Right kidney (tissue), 1 donor: ENCODE measurements around the gene ZIC1.

Experiments
- DNase-seq: peaks from one replicate; pipeline ENCODE4 v3.0.0-alpha.2; 2016

Gene ZIC1

DNA sequence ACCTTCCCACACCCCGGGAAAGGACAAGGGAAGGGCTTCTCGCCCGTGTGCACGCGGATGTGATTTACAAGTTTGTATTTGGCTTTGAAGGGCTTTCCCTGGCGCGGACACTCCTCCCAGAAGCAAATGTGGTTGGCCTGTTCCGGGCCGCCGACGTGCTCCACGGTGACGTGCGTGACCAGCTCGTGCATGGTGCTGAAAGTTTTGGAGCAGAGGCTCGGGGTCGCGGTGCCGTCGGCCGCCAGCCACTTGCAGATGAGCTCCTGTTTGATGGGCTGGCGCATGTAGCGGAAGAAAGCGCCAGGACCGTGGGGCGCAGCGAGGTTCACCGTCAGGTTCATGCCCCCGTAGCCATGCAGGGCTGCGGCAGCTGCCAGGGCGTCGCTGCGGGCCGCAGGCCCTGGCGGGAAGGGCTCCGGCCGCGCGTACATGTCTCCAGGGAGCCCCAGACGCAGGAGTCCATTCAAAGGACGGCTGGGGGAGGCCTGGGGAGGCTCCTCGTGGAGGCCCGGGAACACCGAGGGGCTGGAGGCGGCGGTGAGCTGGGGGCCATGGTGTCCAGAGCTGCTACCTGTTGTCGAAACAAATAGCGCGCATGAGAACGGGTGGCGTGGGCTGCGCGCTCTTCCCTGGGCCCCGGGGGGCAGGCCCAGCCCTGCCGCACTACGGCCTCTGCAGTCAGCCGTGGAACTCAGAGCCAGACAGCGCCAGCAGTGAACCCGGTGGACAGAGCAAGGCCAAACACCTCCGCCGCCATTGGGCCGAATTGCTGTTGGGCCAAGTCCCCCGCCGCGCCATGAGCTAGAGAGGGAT is 13.1 kb upstream of the ZIC1 start:
- peak; percentile 47 for DNase-seq

DNA sequence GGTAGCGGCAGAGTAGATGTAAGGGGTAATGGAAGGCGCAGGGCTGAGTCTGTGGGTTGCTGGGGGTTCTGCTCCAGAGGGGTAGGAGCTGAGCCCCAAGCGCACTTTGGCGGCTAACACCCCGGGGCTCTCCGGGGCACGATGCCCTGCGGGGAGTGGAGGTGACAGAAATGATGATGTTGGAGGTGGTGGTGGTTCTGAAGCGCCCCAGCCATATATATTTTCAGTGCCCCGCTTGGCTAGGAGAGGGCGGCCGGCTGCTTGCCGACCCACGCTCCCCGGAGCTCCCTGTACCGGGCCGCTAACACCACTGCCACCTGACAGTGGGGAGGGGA is 12.5 kb upstream of the ZIC1 start:
- peak; percentile 32 for DNase-seq

DNA sequence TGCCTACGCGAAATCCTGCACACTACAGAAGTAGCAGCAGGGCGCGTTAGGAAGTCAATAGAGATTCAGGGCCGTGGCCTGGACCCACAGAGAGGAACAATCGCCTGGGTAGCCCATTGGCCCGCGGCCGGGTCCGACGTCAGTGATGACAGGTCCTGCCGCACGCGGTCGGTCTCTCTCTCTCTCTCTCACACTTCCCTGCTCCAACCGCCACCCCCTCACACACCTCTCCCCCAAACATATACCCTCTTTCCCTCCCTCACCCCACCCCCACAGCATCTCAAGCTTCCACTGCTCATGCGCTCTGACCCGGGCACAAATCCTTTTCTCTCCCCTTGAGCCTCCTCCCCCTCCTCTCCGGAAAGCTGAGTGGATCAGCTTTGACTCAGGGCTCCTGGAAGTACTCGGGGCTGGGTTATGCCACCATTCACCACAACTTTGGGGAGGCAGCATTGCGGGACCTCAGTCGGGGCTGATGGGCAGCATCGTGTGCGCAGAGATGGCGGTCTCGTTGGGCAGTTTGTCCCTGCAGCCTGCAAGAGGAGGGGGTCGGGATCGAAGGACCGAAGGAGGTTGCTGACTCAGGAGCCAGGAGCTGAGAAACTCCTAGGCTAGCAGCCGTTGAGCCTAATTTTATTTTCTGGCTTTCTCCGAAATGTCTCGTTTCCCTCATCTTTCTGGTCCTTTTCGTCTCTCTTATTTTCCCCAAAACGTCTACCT is 11.8 kb upstream of the ZIC1 start:
- DNase-seq = peak; percentile 6

DNA sequence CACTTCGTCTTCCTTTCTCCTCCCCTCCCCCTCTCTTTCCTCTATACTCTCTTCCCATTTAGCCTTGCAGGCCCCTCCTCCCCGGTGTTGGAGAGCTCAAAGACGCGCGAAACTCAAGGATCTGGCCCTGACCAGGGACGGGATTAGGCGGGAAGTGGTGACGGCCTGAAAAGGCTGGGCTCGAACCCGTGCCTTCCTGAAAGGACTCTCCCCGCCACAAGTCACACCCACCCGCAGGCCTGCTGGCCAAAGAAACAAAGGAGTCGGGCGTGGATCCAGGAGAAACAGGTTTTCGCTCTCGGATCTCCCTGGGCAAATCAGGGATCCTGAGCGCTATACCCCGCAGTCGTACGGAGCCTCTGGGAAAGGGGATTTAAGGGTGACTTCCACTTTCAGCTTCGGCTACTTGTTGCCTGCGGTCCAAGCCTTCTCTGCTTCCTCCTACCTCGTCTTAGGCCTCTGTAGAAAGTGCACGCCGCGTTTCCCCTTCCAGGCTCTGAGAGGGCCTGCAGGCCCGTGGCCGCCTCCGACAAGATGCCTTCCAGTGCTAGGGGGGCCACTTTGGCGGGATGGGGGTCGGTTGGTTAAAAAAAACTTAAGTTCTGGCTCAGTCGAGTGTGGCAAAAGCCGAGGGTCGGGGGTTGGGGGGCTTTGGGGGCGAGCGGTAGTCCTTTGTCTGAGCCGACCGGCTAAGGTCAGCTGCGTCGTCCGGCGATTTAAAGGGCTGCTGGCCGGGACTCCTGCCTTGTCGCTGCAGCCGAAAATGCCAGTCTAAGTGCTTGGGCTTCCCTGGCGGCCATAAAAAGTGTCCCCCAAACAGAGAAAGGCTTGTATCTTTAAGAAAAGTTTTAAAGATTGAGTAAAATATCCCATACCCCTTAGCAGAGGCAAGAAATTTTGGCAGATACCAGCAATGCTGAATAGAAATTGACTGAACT is 11.0 kb upstream of the ZIC1 start:
- no peak for DNase-seq

DNA sequence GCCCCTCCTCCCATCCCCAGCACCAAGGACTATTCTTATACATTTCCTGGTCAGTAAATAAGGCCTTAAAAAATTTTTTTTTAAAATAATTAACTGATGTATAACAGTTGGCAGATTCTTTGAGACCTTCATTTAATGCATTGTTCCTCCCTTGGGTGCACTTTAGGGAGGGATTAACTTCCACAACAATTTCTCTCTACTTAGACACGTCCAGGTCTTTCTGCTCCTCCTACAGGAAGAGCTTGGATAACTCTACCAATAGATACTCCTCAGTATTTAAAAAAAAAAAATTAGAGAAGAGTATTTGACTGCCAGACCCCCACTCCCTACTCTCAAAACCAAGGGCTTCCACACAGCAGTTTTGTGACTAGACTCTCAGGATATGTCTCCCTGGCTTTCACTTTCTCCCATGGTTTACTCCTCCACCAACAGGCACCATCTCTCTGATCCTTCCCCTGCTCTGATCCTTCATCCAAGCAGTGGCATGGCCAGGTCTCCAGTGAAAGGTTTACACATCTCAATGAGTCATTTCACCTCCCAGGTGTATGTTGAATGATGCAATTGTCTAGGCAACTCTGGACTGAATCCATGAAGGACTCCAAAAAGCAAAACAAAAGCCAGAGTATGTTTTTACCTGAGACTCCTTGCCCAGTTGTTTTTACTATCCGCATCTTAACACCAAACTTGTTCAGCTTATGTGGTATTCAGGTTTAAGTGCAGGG is 10.2 kb upstream of the ZIC1 start:
- peak; percentile 0 for DNase-seq

DNA sequence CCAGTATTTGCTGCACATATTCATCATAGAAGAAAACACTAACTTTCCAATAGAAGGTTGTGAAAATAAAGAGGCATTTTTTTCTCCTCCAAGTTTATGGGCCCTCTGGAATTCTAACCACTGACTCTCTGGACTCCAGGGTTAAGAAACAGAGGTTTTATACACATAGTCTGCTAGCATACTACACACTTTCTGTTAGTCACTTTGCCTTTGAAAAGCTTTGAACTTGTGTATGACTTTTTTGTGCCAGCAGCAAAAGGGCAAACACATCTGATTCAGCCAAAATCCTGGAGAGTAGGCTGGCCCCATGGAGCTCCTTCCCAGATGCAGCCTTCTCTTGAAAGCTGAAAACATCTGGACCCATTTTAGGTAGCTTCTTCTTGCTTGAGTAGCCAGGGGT is 9.1 kb upstream of the ZIC1 start:
- no peak for DNase-seq

DNA sequence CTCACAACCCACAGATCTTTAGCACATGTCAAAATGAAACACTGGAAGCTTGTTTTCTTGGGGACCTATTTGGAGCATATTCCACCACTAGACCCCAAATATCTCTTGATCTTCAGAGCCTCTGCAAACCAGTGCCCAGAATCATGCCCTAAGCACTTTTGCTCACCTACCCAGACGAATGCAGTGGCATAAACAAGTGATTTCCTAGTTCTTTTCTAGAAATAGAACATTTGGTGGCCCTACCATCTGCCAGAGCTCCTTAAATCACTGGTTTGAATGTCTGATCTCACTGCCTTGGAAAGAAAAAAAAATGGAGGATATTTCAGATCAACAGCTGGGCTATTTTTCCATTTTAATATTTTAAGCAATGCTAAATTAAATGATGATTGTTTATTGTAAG is 8.2 kb upstream of the ZIC1 start:
- no peak for DNase-seq

DNA sequence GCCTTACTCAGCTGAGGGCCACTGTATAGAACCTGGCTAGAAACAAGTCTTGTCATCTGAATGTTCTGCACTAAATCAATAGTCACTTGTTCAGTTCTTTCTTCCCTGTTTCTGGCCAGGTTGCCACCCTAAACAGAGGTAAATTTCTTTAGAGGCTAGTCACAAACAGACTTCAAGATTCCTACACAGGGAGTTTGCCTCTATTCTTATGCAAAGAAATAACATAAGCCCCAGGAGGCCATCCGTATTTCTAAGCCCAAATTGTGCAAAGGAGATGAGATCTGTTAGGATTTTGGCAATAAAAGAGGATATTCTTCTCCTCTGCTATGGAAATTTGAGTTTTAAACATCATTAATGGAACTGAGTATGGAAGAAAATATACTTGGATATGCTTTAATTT is 7.7 kb upstream of the ZIC1 start:
- DNase-seq = no peak

DNA sequence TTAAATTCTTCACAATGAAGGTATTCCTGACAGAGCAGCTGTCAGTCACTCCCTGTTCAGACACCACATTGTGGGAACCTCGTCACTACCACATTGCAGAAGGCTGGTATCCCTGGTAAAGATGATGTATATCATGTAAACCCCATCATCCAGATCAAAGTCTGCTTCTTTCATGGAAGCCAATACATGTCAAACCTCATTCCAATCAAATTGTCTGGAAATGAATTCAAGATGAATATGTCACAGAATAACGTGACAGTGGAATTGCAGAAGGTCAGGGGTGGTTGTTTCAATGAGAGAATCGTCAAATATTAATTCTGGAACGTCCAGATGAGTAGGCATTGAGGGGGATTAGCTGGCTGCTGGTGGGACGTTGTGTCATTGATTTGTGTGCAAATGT is 7.0 kb upstream of the ZIC1 start:
- no peak for DNase-seq

DNA sequence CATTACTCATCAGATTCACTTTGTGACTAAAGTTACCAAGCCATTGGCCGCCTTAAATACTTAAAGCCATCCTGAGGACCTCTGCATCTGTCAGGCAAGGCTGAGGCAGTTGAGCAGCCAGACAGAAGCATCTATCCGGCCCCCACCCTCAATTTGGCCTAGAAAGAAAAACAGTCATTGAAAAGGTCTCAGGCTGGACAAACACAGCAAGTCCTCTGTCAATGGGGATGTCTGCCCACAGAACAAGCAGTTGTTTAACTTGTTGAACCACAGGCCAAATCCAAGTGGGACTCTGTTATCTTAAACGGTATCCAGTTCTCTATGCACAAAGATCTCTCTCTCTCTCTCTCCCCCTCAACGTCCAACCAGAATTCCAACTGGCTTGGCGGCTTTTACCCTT is 5.7 kb upstream of the ZIC1 start:
- no peak for DNase-seq

DNA sequence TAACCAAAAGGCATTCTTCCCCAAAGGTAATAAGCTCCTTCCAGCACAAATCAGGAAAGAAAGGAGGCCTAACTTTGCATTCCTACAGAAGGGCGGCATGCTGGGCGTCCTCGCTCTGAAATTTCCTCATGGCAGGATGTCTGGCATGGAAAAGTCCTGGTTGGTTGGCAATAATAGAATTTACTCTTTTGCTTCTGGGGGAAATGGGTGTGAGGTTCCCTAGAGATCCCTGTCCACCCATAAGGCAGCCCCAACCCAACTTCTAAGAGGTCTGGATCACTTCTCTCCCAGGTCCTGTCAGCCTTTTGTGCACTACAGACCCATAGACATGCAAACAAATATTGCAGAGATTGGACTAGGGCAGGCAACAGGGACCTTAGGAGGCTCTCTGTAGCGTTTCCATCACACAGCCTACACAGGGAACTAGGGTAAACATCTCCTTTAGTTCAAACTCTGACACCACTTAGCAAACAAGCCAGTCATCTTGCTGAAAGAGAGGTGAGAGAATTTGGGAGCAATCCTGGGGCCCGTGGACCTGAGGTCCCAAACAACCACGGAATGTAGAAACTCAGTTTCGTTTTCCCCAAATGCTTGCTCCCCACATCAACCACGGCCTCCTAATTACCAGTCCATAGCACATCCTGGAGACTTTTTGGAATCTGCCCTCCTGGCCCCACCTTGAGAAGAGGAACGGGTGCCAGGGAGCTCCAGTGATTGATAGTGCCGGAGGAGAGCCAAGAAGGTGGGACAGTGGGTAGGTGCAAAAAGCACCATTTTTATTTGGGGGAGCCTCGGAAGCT is 5.0 kb upstream of the ZIC1 start:
- no peak for DNase-seq

DNA sequence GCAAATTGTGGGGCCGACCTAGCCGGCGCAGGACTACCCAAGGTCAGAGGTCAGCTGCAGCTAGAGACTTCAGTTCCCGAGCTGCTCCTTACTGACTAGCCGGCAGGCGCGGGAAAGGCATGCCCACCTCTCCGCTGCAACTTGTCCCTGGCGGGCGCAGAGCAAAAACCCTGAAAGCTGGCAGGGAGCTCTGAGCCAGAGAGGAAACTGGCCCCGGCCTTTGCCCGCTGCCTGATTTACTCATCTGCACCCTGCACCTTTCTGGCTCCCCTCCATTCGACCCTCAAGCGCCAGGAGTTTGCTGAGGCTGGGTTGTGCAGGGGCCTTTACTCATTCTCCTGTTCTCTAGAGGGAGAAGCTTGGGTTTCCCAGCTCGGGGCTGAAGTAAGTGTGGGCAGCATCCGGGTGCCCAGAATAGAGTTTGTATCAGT is 4.3 kb upstream of the ZIC1 start:
- DNase-seq = no peak

DNA sequence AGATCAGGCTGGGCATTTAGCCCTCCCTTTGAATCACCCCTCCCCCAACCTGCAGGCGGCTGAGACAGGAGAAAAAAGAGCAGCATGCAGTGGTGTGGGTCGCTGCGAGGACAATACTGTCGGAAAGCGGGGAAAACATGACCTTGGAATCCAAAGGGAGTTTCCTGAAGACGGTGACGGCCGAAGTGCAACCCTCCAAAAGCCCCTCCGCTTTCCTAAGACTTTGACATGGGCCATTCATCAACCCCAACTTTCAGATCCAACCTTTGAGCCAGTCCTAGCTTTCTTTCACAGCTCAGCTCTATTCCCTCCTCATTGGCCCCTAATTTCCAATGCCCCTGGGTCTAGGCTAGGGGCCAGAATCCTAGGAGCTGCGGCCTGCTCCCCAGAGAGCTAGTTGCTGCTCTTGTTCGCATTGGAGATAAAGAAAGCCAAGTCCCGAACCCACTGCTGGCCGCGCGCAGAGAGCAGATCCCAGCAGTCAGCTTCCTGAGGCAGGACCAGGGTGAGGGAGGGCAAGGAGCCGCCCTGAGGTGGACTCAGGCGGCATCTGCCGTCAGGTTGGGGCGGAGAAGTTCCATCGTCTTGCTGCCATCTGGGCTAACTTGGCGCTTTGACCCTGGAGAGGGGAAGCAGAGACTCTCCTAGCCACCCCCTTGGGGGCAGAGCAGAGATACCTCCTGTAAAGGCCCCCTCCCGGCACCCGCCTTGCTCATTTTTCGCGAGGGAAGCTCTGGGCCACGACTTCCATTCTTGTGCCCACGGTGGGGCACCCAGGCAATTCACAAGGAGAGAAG is 3.7 kb upstream of the ZIC1 start:
- DNase-seq = no peak

DNA sequence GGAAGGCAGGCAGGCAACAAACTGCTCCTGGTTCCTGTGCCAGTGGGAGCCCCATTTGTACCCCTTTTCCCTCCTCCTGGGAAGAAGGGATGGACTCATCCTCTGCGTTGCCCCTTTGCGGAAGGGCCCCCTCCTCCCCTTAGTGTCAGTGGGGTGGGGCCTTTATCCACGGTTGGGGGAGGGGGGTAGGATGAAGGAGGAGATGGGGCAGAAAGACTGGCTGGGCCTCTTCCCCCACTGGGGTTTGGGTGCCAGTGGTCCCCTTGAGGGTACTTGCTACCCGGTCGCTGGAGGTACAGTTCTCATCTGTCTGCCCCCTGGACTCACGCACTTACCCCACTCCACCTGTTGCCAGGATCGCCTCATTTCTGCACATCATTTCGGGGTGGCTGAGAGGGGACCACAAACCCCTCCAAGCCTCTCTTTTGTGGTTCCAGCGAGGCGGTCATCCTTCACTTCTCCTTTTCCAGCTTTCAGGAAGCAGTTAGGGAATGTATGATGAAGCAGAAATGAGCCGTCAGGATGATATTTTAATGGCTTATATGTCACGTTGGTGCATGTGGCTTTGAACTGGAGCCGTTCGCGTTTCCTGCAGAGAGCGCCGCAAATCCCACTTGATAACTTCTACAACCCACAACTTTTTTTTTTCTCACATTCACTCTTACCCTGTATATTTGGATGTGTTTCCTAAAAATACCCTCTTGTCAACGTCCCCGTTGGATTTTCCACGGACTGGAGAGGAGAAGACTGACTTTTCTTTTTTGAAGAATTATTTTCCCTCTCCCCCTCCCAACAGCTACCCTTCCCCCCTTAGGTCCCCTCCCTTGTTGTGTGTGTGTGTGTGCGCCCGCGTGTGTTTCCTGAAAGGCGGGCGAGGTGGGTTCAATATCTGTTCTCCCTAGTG is 2.9 kb upstream of the ZIC1 start, which contains the start of gene ZIC4:
TSS of gene ZIC4 (minus strand) at position 516 of the 904 bp plus-strand sequence. CDS start 3,746 bp downstream, outside the sequence.
- no peak for DNase-seq

DNA sequence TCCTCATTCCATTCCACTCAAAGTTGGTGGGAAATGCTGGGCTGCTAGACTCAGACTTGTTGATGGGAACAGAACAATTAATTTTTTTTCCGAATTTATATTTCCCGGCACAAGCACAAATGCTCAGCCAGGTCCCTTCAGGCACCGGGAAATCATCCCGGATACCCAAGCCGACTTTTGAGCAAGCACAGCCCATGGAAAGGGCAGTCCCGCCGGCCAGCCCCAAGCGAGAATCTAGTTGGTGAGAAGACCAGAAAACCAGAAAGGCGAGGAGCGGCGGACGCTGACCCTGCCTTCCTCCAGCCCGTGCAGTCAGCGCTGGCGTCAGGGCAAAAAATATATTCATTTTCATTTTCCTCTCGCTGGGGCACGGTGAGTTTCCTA is 2.1 kb upstream of the ZIC1 start:
- no peak for DNase-seq

DNA sequence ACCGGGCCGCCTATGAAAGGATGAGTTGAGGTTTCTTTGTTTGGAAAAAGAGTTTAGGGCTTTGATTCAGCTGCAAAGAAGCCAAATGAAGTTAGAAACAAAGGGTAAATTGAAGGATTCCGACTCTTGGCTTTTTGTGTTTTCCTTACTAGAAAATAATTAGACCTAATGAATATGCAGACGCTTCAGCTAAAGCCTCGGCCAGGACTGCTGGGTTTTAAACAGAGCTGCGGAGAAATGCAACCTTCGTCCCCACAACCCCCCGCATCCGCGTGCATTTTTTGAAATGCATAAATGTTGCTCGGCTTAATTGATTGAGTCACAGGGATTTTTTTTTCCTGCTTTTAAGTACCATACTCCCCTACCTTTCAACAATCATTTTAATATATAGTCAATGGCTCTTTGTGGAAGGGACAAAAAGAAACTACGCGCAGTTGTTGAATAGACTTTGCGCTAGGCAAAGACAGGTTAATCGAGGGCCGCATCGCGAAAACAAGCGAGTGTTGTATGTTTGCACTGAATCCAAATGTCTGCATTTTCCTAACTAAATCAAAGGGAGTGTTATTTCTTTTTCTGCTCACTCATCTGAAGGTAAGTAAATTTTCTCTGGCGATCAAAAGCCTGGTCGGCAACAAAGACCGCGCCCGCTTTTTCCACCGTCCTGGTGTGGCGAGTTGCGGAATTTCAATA is 1.5 kb upstream of the ZIC1 start:
- DNase-seq = no peak

DNA sequence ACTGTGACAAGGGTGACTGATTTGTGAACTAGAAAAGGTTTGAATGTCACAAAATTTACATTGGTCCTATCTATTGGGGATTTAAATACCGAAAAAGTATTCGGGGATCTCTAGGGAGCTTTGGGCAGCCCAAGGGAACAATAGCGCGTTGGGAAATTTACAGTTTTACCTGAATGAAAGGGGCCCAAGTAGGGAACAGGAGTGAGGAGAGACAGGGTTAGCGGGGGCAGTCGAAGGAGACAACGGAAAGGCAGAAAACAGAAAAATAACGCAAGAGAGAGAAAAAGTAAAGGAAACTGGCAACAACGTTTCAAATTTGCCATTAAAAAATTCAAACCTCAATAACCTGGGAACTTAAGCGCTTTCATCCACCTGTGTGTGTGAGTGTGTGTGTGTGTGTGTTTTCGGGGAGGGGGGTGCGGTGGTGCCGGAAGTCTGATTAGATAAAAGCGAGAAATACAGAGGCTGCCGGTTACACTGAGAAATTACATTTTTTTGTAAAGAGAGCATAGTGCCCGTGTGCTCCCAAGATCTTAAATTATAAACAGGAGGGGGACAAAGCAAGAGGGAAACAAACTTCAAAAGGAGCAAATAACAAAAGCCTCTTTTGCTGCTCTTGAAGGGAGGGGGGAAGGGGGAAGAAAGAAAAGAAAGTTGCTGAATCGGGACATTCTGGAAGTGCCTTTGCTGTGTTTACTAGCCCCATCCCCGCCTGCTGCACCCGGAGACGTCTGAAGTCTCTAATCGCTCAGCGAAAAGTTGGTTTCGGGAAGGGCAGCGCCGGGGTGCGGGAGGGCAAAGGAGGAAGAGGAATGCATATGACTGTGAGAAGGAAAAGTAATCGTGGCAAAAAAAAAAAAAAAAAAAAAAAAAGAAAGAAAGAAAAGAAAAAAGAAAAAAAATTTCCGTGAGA is 721 bp upstream of the ZIC1 start:
- DNase-seq = peak; percentile 47

DNA sequence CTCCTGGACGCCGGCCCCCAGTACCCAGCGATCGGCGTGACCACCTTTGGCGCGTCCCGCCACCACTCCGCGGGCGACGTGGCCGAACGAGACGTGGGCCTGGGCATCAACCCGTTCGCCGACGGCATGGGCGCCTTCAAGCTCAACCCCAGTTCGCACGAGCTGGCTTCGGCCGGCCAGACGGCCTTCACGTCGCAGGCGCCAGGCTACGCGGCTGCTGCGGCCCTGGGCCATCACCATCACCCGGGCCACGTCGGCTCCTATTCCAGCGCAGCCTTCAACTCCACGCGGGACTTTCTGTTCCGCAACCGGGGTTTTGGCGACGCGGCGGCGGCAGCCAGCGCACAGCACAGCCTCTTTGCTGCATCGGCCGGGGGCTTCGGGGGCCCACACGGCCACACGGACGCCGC is 956 bp downstream of the ZIC1 start:
- no peak for DNase-seq
